NT2/D1 (cell line): ENCODE measurements around the gene ADM2.

Experiments used
- SUZ12 ChIP-seq: IDR thresholded peaks from 2 replicates; pipeline ENCODE4 v1.6.1; 2011; ENCODE audit not compliant: insufficient read length, insufficient read depth; ENCODE audit errors: extremely low read depth
- YY1 ChIP-seq: IDR thresholded peaks from 2 replicates; pipeline ENCODE4 v1.6.1; 2011; ENCODE audit not compliant: insufficient read length, insufficient read depth
- ZNF274 ChIP-seq: IDR thresholded peaks from 2 replicates; pipeline ENCODE4 v1.6.1; 2011; ENCODE audit warnings: mild to moderate bottlenecking, low read depth, low read length

DNA sequence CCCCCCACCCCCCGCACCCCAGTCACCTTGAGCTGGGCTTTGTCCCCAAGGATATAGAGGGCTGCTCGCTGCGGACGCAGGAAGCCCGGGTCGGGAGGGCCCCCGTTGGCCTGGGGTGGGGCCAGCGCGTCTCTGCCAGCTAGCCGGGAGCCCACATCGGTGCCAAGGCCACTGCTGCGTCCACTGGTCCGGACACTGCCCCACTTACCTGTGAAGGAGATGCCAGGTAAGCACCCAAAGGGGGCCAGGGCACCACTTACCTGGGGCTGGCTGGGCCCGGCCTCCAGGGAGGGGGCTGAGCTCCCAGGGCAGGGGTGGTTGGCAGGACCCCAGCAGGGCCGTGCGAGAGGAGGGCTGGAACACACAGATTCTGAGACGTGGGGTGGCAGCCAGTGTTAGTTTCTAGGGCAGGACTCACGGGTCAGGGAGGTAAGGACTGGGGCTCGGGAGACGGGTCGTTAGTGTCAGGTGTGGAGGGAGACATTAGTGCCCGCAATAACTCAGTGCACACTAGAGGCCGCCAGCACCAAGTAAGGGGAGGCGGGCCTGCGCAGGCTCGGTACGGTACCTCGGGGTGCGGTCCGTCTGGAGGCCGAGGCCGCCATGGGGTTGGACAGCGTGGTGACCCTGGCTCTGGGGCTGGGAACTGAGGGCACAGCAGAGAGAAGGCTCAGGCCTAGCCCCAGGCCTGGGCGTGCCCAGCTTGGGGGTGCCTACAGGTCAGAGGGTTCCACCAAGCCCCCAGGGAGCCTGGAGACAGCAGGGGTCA is 24.7 kb upstream of the ADM2 start:
- TF ChIP-seq YY1, result no peak
- TF ChIP-seq SUZ12, result no peak
- TF ChIP-seq ZNF274, result no peak
